DND-41 (cell line): ENCODE data around the gene ZNF444.

ENCODE experiments used
- ATAC-seq: fragments of 200-7000 bp; cut with Tn5 transposase; 3 replicates; pipeline ENCODE4 v1.9.1; 2021; ENCODE audit warnings: low read depth; ENCODE audit not compliant: insufficient read depth
- DNase-seq: peaks from one replicate; pipeline ENCODE4 v3.0.0-alpha.2; 2020
- H2AFZ ChIP-seq: 2 replicates; pipeline ENCODE4 v1.6.0; 2012; ENCODE audit warnings: low read depth, low read length
- H3K27ac ChIP-seq: 2 replicates; pipeline ENCODE4 v1.5.1; 2012; ENCODE audit warnings: low read length, inconsistent platforms
- H3K27me3 ChIP-seq: fragments of 200-600 bp; sonication (generic); 2 replicates; pipeline ENCODE4 v1.6.0; 2012; ENCODE audit warnings: low read length, mild to moderate bottlenecking, inconsistent platforms; ENCODE audit not compliant: insufficient read depth, poor library complexity
- H3K36me3 ChIP-seq: 2 replicates; pipeline ENCODE4 v1.5.1; 2012; ENCODE audit warnings: low read length, inconsistent platforms; ENCODE audit not compliant: insufficient read depth
- H3K4me1 ChIP-seq: 2 replicates; pipeline ENCODE4 v1.5.1; 2012; ENCODE audit warnings: mild to moderate bottlenecking, low read length; ENCODE audit not compliant: insufficient read depth
- H3K4me2 ChIP-seq: 2 replicates; pipeline ENCODE4 v1.6.0; 2012; ENCODE audit warnings: mild to moderate bottlenecking, moderate library complexity, low read length, inconsistent platforms; ENCODE audit not compliant: insufficient read depth
- H3K4me3 ChIP-seq, 2 experiments: fragments of 200-600 bp in 1 of 2; shearing (Covaris generic) in 1 of 2; 2 replicates each; pipeline ENCODE4 v1.5.1; 2012 to 2016; ENCODE audit warnings: inconsistent platforms in 2 of 2, low read length in 2 of 2, mild to moderate bottlenecking in 2 of 2, low read depth in 1 of 2, moderate library complexity in 1 of 2
- H3K79me2 ChIP-seq: 2 replicates; pipeline ENCODE4 v1.6.0; 2012; ENCODE audit warnings: low read length, inconsistent platforms; ENCODE audit not compliant: insufficient read depth
- H3K9ac ChIP-seq: 2 replicates; pipeline ENCODE4 v1.6.0; 2012; ENCODE audit warnings: low read depth, mild to moderate bottlenecking, inconsistent platforms, low read length, moderate library complexity
- H3K9me3 ChIP-seq: 2 replicates; pipeline ENCODE4 v1.5.1; 2012; ENCODE audit warnings: low read length, moderate library complexity, mild to moderate bottlenecking, inconsistent platforms; ENCODE audit not compliant: insufficient read depth, severe bottlenecking
- H4K20me1 ChIP-seq: 2 replicates; pipeline ENCODE4 v1.6.0; 2012; ENCODE audit warnings: low read length; ENCODE audit not compliant: insufficient read depth
- CTCF ChIP-seq: IDR thresholded peaks from 2 replicates; pipeline ENCODE4 v1.5.1; 2012; ENCODE audit warnings: borderline replicate concordance, low read length, moderate library complexity, mild to moderate bottlenecking; ENCODE audit not compliant: poor library complexity, severe bottlenecking; ENCODE audit errors: extremely low read depth
- EZH2 ChIP-seq: IDR thresholded peaks from 3 replicates; pipeline ENCODE4 v1.6.1; 2012; ENCODE audit warnings: borderline replicate concordance, low read depth, mild to moderate bottlenecking, moderate library complexity, low read length, inconsistent platforms; ENCODE audit not compliant: severe bottlenecking

ZNF444 gene

GRCh38 chr19:56101746-56102535 is 39.1 kb upstream of the ZNF444 start:
- Histone ChIP-seq H3K27ac (no peak overlapping the region), H3K9me3 (no peaks in the 10 kb centered on the region), H3K27me3 (no peaks in the 10 kb centered on the region), H4K20me1 (peaks cover 68% of the 10 kb centered on the region), H3K79me2 (peaks cover 46% of the 10 kb centered on the region), H3K9ac (no peak overlapping the region), H3K4me3 (no peak overlapping the region), H3K36me3 (peaks cover 61% of the 10 kb centered on the region), H3K4me2 (no peak overlapping the region), H2AFZ (no peak overlapping the region), H3K4me1 (no peaks in the 10 kb centered on the region)
- no peak for DNase-seq
- ATAC-seq = no peak
- no peak for TF ChIP-seq EZH2
- TF ChIP-seq CTCF = no peak

- no peak for ATAC-seq
- Histone ChIP-seq H3K9me3 (no peaks in the 10 kb centered on the region), H3K36me3 (peaks cover 55% of the 10 kb centered on the region), H3K4me1 (no peaks in the 10 kb centered on the region), H2AFZ (no peak overlapping the region), H4K20me1 (peaks cover 74% of the 10 kb centered on the region), H3K27me3 (no peaks in the 10 kb centered on the region), H3K79me2 (peaks cover 54% of the 10 kb centered on the region), H3K27ac (no peak overlapping the region), H3K9ac (no peak overlapping the region), H3K4me3 (no peak overlapping the region), H3K4me2 (no peak overlapping the region)
- DNase-seq = no peak
- TF ChIP-seq EZH2 (no peak), CTCF (no peak)
Measured at GRCh38 chr19:56103027-56103614, 38.0 kb upstream of the ZNF444 start.

- Histone ChIP-seq H4K20me1 (peaks cover 79% of the 10 kb centered on the region), H3K27ac (no peak overlapping the region), H3K9me3 (no peaks in the 10 kb centered on the region), H3K36me3 (peaks cover 45% of the 10 kb centered on the region), H3K9ac (no peak overlapping the region), H3K4me1 (no peaks in the 10 kb centered on the region), H3K4me2 (no peak overlapping the region), H3K79me2 (peaks cover 67% of the 10 kb centered on the region), H3K27me3 (no peaks in the 10 kb centered on the region), H2AFZ (no peak overlapping the region), H3K4me3 (no peak overlapping the region)
- ATAC-seq (no peak), DNase-seq (no peak)
- TF ChIP-seq EZH2 = no peak
- TF ChIP-seq CTCF = no peak
Measured at GRCh38 chr19:56104423-56104822, 36.7 kb upstream of the ZNF444 start.
